ENCODE measurements around the gene ANKH.
"Not testable (repeated sequence)": the region's sequence is repeated elsewhere in the genome, so short reads cannot be mapped to it uniquely, and the experiment has no call there.

The ANKH gene

GRCh38 chr5:14871214-14872069 is at the start of gene ANKH:
Gene ANKH (minus strand): TSS chr5:14871778. CDS start chr5:14871447, 331 bp downstream.
- no peaks in the 10 kb centered on the region for H3K9me3 Mint-ChIP-seq
- H3K27me3 Mint-ChIP-seq = no peaks in the 10 kb centered on the region
- H3K4me3 Mint-ChIP-seq = peak within 1 kb of the TSS; percentile 94 to 100
- H3K4me1 Mint-ChIP-seq = peaks cover 29% of the 10 kb centered on the region
- H3K27ac Mint-ChIP-seq = peak within 1 kb of the TSS; percentile 97 to 98
- peak; percentile 83 to 87 for DNase-seq
- peak; percentile 89 for ATAC-seq

GRCh38 chr5:14920121-14920520 is 48.5 kb upstream of the ANKH start:
- Mint-ChIP-seq H3K4me1 (peaks cover 40% of the 10 kb centered on the region), H3K27ac (peak overlapping the region; percentile 69 to 79)

GRCh38 chr5:14919106-14919505 is 47.5 kb upstream of the ANKH start:
- H3K4me3 Mint-ChIP-seq, ATAC-seq, DNase-seq, H3K27me3 Mint-ChIP-seq: not testable (repeated sequence)
- Mint-ChIP-seq H3K9me3 (peaks cover 8 to 11% of the 10 kb centered on the region in 2 donors), H3K27ac (peak overlapping the region in 1 of 2 donors; percentile 66), H3K4me1 (peaks cover 38% of the 10 kb centered on the region)

More at GRCh38 chr5:14920121-14920520, 48.5 kb upstream of the ANKH start:
- ATAC-seq (no peak), DNase-seq (no peak)
- no peak overlapping the region for H3K4me3 Mint-ChIP-seq
- peaks cover 8 to 11% of the 10 kb centered on the region in 2 donors for H3K9me3 Mint-ChIP-seq
- H3K27me3 Mint-ChIP-seq = no peaks in the 10 kb centered on the region

GRCh38 chr5:14917719-14918118 is 46.1 kb upstream of the ANKH start:
- ATAC-seq (no peak), DNase-seq (no peak)
- Mint-ChIP-seq H3K4me1 (peaks cover 37% of the 10 kb centered on the region), H3K9me3 (peaks cover 8 to 11% of the 10 kb centered on the region in 2 donors), H3K4me3 (no peak overlapping the region), H3K27ac (no peak overlapping the region), H3K27me3 (no peaks in the 10 kb centered on the region)

GRCh38 chr5:14915291-14915952 is 43.8 kb upstream of the ANKH start:
- no peak overlapping the region for H3K4me3 Mint-ChIP-seq
- H3K4me1 Mint-ChIP-seq = peaks cover 15% of the 10 kb centered on the region
- DNase-seq (no peak), ATAC-seq (no peak)
- no peak overlapping the region for H3K27ac Mint-ChIP-seq
- no peaks in the 10 kb centered on the region for H3K27me3 Mint-ChIP-seq
- H3K9me3 Mint-ChIP-seq = peaks cover 8 to 11% of the 10 kb centered on the region in 2 donors

- Mint-ChIP-seq H3K9me3 (peaks cover 8 to 11% of the 10 kb centered on the region in 2 donors), H3K4me3 (no peak overlapping the region), H3K4me1 (peaks cover 8% of the 10 kb centered on the region), H3K27ac (no peak overlapping the region), H3K27me3 (no peaks in the 10 kb centered on the region)
- no peak for DNase-seq
- peak; percentile 65 for ATAC-seq
Observed at GRCh38 chr5:14914623-14915260, 43.2 kb upstream of the ANKH start.

- Mint-ChIP-seq H3K4me3 (no peak overlapping the region), H3K9me3 (peaks cover 8 to 10% of the 10 kb centered on the region in 2 donors), H3K27me3 (no peaks in the 10 kb centered on the region), H3K4me1 (peaks cover 8% of the 10 kb centered on the region), H3K27ac (no peak overlapping the region)
- DNase-seq = no peak
- no peak for ATAC-seq
Observed at GRCh38 chr5:14914193-14914592, 42.6 kb upstream of the ANKH start.

GRCh38 chr5:14913096-14913495 is 41.5 kb upstream of the ANKH start:
- Mint-ChIP-seq H3K27ac (no peak overlapping the region), H3K4me3 (no peak overlapping the region), H3K27me3 (no peaks in the 10 kb centered on the region), H3K4me1 (peaks cover 8% of the 10 kb centered on the region), H3K9me3 (peaks cover 6 to 8% of the 10 kb centered on the region in 2 donors)
- DNase-seq (no peak), ATAC-seq (no peak)

GRCh38 chr5:14912206-14912605 is 40.6 kb upstream of the ANKH start:
- no peak for DNase-seq
- ATAC-seq = no peak
- Mint-ChIP-seq H3K4me1 (peaks cover 8% of the 10 kb centered on the region), H3K9me3 (peaks cover 6 to 8% of the 10 kb centered on the region in 2 donors), H3K27ac (no peak overlapping the region), H3K4me3 (no peak overlapping the region), H3K27me3 (no peaks in the 10 kb centered on the region)

- DNase-seq (no peak), ATAC-seq (no peak)
- peaks cover under 1% of the 10 kb centered on the region for H3K4me1 Mint-ChIP-seq
- no peak overlapping the region for H3K27ac Mint-ChIP-seq
- no peak overlapping the region for H3K4me3 Mint-ChIP-seq
- no peaks in the 10 kb centered on the region for H3K9me3 Mint-ChIP-seq
- H3K27me3 Mint-ChIP-seq = no peaks in the 10 kb centered on the region
Observed at GRCh38 chr5:14909369-14909768, 37.8 kb upstream of the ANKH start.

- no peaks in the 10 kb centered on the region for H3K27me3 Mint-ChIP-seq
- H3K4me1 Mint-ChIP-seq = no peaks in the 10 kb centered on the region
- no peaks in the 10 kb centered on the region for H3K9me3 Mint-ChIP-seq
- DNase-seq = no peak
- no peak overlapping the region for H3K4me3 Mint-ChIP-seq
- H3K27ac Mint-ChIP-seq = no peak overlapping the region
- no peak for ATAC-seq
Observed at GRCh38 chr5:14908172-14908571, 36.6 kb upstream of the ANKH start.

- H3K4me1 Mint-ChIP-seq = peaks cover 1% of the 10 kb centered on the region
- DNase-seq (peak; percentile 10 to 17), ATAC-seq (peak; percentile 74)
- H3K4me3 Mint-ChIP-seq = no peak overlapping the region
- H3K27me3 Mint-ChIP-seq = peaks cover 3% of the 10 kb centered on the region
- H3K27ac Mint-ChIP-seq = no peak overlapping the region
- H3K9me3 Mint-ChIP-seq = no peaks in the 10 kb centered on the region
Observed at GRCh38 chr5:14906628-14907027, 35.0 kb upstream of the ANKH start.

- ATAC-seq (no peak), DNase-seq (no peak)
- Mint-ChIP-seq H3K27me3 (peaks cover 8% of the 10 kb centered on the region), H3K4me1 (peaks cover 6% of the 10 kb centered on the region), H3K9me3 (no peaks in the 10 kb centered on the region), H3K4me3 (no peak overlapping the region), H3K27ac (no peak overlapping the region)
Observed at GRCh38 chr5:14902826-14903560, 31.4 kb upstream of the ANKH start.

GRCh38 chr5:14901462-14902051 is 30.0 kb upstream of the ANKH start:
- DNase-seq (no peak), ATAC-seq (no peak)
- H3K27ac Mint-ChIP-seq = no peak overlapping the region
- peaks cover 6% of the 10 kb centered on the region for H3K4me1 Mint-ChIP-seq
- H3K9me3 Mint-ChIP-seq = no peaks in the 10 kb centered on the region
- no peak overlapping the region for H3K4me3 Mint-ChIP-seq
- peaks cover 8% of the 10 kb centered on the region for H3K27me3 Mint-ChIP-seq
